GM10248 (cell line): ENCODE measurements around the gene APLP1.

Experiments used
- CTCF ChIA-PET: fragments of 300-600 bp; sonication (Branson Sonifier 250); formaldehyde crosslinking; extraction: SDS; loops from one replicate; lab custom pipeline; 2021; ENCODE audit warnings: antibody characterized with exemption; lab: Yijun Ruan, JAX
- POLR2A ChIA-PET: fragments of 350-650 bp; sonication (Branson Sonifier 250); formaldehyde crosslinking; extraction: SDS; loops from one replicate; lab custom pipeline; 2020; ENCODE audit warnings: antibody characterized with exemption; lab: Yijun Ruan, JAX
- DNase-seq: peaks from one replicate; pipeline ENCODE4 v3.0.0; 2012; ENCODE audit errors: extremely low spot score
- TF ChIP-seq, protein P1 (sequence below): IDR thresholded peaks from 2 replicates; pipeline ENCODE4 v1.5.1; 2012; ENCODE audit warnings: mild to moderate bottlenecking, low read depth; ENCODE audit errors: extremely low read depth, missing control alignments, control extremely low read depth

APLP1 gene

GRCh38 chr19:35868172-35868822, at the start of gene APLP1:
TSS of gene APLP1 (plus strand) at chr19:35868574. CDS start at chr19:35868637, 63 bp downstream.
- CTCF ChIA-PET: interaction anchor here (0.8 to 3.0 kb wide), 7 partner anchors 12 to 179 kb away, joined by 3 to 15 read pairs (median 3); no protein-coding TSS in a partner anchor
- TF ChIP-seq, protein P1, sequence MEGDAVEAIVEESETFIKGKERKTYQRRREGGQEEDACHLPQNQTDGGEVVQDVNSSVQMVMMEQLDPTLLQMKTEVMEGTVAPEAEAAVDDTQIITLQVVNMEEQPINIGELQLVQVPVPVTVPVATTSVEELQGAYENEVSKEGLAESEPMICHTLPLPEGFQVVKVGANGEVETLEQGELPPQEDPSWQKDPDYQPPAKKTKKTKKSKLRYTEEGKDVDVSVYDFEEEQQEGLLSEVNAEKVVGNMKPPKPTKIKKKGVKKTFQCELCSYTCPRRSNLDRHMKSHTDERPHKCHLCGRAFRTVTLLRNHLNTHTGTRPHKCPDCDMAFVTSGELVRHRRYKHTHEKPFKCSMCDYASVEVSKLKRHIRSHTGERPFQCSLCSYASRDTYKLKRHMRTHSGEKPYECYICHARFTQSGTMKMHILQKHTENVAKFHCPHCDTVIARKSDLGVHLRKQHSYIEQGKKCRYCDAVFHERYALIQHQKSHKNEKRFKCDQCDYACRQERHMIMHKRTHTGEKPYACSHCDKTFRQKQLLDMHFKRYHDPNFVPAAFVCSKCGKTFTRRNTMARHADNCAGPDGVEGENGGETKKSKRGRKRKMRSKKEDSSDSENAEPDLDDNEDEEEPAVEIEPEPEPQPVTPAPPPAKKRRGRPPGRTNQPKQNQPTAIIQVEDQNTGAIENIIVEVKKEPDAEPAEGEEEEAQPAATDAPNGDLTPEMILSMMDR: no peak
- DNase-seq: peak; percentile 78
- POLR2A ChIA-PET: interaction anchor here (0.6 to 0.8 kb wide), 2 partner anchors 15 to 165 kb away, joined by 4 to 9 read pairs; no protein-coding TSS in a partner anchor

DNA sequence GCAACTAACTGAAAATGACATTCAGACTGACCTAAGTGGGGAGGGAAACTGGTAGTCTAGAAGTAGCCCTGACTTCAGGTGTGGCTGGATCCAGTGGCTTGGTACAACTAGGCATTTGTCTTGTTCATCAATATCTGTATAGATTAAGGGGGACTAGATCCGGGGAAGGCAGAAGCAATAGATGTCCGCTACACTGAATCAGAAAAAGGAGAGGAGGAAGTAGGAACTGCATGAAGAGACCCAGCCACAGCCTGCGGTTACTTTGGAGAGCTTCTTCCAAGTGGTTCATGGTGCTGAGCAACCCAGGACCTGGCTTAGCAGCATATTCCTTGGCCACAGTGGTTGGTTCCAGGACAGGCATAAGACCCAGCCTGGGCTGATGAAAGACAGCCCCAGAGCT, 45.8 kb upstream of the APLP1 start:
- ChIA-PET POLR2A (no interaction called here), CTCF (no interaction called here)
- DNase-seq: no peak
- TF ChIP-seq, protein P1: no peak

GRCh38 chr19:35824150-35824549, 44.2 kb upstream of the APLP1 start:
- no peak for DNase-seq
- POLR2A ChIA-PET: no interaction called here
- TF ChIP-seq, protein P1: no peak
- CTCF ChIA-PET: no interaction called here

GRCh38 chr19:35828692-35829301, 39.6 kb upstream of the APLP1 start:
- POLR2A ChIA-PET: no interaction called here
- TF ChIP-seq, protein P1: no peak
- CTCF ChIA-PET: no interaction called here
- peak; percentile 67 for DNase-seq

DNA sequence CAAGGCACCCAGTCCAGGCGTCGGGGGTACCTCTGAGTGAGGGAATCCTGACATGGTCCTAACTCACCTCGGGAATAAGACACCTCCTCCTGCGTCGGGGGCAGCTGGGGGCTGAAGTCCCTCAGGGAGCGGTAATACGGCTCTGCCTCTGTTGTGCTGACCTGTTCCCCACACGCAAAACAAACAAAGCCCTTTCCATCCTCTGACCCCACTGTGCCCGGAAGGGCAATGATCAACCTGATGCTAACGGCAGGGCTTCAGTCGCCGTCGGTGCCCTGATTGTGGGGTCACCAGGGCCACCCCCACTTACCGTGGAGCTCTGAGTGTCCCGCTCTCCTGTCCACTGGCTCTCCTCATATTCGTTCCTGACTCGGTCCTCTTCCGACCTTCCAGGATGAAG, 37.4 kb upstream of the APLP1 start:
- ChIA-PET POLR2A (no interaction called here), CTCF (no interaction called here)
- DNase-seq: no peak
- TF ChIP-seq, protein P1: no peak

GRCh38 chr19:35832054-35832453, 36.3 kb upstream of the APLP1 start:
- POLR2A ChIA-PET: interaction anchor here (0.7 kb wide), 1 partner anchor 777 kb away, joined by 3 read pairs; no protein-coding TSS in a partner anchor
- TF ChIP-seq, protein P1: no peak
- no peak for DNase-seq
- CTCF ChIA-PET: no interaction called here
